NCI-H526 (cell line): Measurements from ENCODE around the gene CD34.

Experiments used
- DNase-seq, 2 experiments: peaks; one replicate each; lab custom pipeline; 2025; lab: John Stamatoyannopoulos, UW

Gene CD34

GRCh38 chr1:207873055-207873890, 37.7 kb downstream of the CD34 start:
- peak in 1 of 2 experiments; percentile 64 for DNase-seq

- peak; percentile 60 to 68 for DNase-seq
These were observed 38.3 kb downstream of the CD34 start for GRCh38 chr1:207872621-207873020.

- peak; percentile 74 to 82 for DNase-seq
These were observed 39.7 kb downstream of the CD34 start for GRCh38 chr1:207871117-207871649.

- no peak for DNase-seq
These were observed 40.5 kb downstream of the CD34 start for GRCh38 chr1:207870306-207871031.

- DNase-seq, result no peak
These were observed 41.1 kb downstream of the CD34 start for GRCh38 chr1:207869859-207870258.

- peak in 1 of 2 experiments; percentile 73 for DNase-seq
These were observed 41.9 kb downstream of the CD34 start for GRCh38 chr1:207868774-207869721.

- DNase-seq, result peak in 1 of 2 experiments; percentile 43
These were observed 42.6 kb downstream of the CD34 start for GRCh38 chr1:207868251-207868773.

- peak in 1 of 2 experiments; percentile 3 for DNase-seq
These were observed 43.5 kb downstream of the CD34 start for GRCh38 chr1:207867136-207868109.

- DNase-seq, result peak in 1 of 2 experiments; percentile 18
These were observed 44.3 kb downstream of the CD34 start for GRCh38 chr1:207866471-207867135.

- no peak for DNase-seq
These were observed 46.9 kb downstream of the CD34 start for GRCh38 chr1:207863893-207864535.

- no peak for DNase-seq
These were observed 48.6 kb downstream of the CD34 start for GRCh38 chr1:207862241-207862787.

GRCh38 chr1:207861442-207862177, 49.3 kb downstream of the CD34 start:
- DNase-seq, result no peak

GRCh38 chr1:207860531-207860930, 50.4 kb downstream of the CD34 start:
- DNase-seq, result no peak

GRCh38 chr1:207858806-207859205, 52.1 kb downstream of the CD34 start:
- no peak for DNase-seq

GRCh38 chr1:207858281-207858680, 52.6 kb downstream of the CD34 start:
- DNase-seq, result no peak

GRCh38 chr1:207857447-207857846, 53.5 kb downstream of the CD34 start:
- DNase-seq, result no peak

GRCh38 chr1:207856276-207857023, 54.5 kb downstream of the CD34 start:
- no peak for DNase-seq
